Panc1 (cell line): ENCODE results near the gene ZNF48. TPM values are rescaled to one million over a fixed set of nuclear protein-coding genes. Genes with fewer than 3 reads are reported as not detected.
A peak's percentile ranks its signal among the peaks of the same experiment; 100 is the strongest.

Source experiments
- ATAC-seq: fragments of 200-7000 bp; cut with Tn5 transposase; 2 replicates; pipeline ENCODE4 v1.9.1; 2020; ENCODE audit warnings: mild to moderate bottlenecking, moderate library complexity
- BruUV-seq: library from RNA; stranded (reverse); fragments of 400-500 nt; replicated peaks from 2 replicates; lab custom pipeline; 2021; lab: Mats Ljungman, UMichigan
- CTCF ChIA-PET: fragments of 300-600 bp; sonication (Branson Sonifier 250); formaldehyde crosslinking; loops from one replicate; lab custom pipeline; 2022; ENCODE audit warnings: antibody characterized with exemption; lab: Charles Lee
- POLR2A ChIA-PET: fragments of 300-600 bp; sonication (Branson Sonifier 250); formaldehyde crosslinking; loops from one replicate; lab custom pipeline; 2022; ENCODE audit warnings: antibody characterized with exemption; lab: Charles Lee
- DNase-seq: peaks from one replicate; pipeline ENCODE4 v3.0.0-alpha.2; 2010; ENCODE audit warnings: low read depth, low spot score
- H3K27ac ChIP-seq: 2 replicates; pipeline ENCODE4 v1.5.1; 2011; ENCODE audit warnings: mild to moderate bottlenecking, low read length, inconsistent platforms
- H3K27me3 ChIP-seq: fragments of 200-500 bp; sonication (Bioruptor generic); 2 replicates; pipeline ENCODE4 v1.6.0; 2014; ENCODE audit warnings: low read length, inconsistent platforms; ENCODE audit not compliant: control insufficient read depth, insufficient read depth
- H3K36me3 ChIP-seq: fragments of 200-500 bp; sonication (Bioruptor generic); 2 replicates; pipeline ENCODE4 v1.5.1; 2014; ENCODE audit warnings: inconsistent platforms, mild to moderate bottlenecking, low read length, moderate library complexity; ENCODE audit not compliant: control insufficient read depth, insufficient read depth
- H3K4me1 ChIP-seq: 2 replicates; pipeline ENCODE4 v1.5.1; 2011; ENCODE audit warnings: inconsistent platforms, mild to moderate bottlenecking, low read length, moderate library complexity; ENCODE audit not compliant: control insufficient read depth, insufficient read depth
- H3K4me3 ChIP-seq, 2 experiments: 2 replicates each; pipeline ENCODE4 v1.5.1; 2011 to 2012; ENCODE audit warnings: low read depth in 2 of 2, low read length in 2 of 2, mild to moderate bottlenecking in 2 of 2, inconsistent platforms in 1 of 2, moderate library complexity in 1 of 2
- H3K9me3 ChIP-seq: fragments of 200-500 bp; sonication (Bioruptor generic); 2 replicates; pipeline ENCODE4 v1.5.1; 2014; ENCODE audit warnings: low read depth, mild to moderate bottlenecking, inconsistent platforms, low read length, moderate library complexity; ENCODE audit not compliant: control insufficient read depth, insufficient read depth
- CTCF ChIP-seq: fragments of 450-650 bp; IDR thresholded peaks from 2 replicates; pipeline ENCODE4 v1.5.1; 2017; ENCODE audit warnings: mild to moderate bottlenecking
- POLR2AphosphoS5 ChIP-seq: IDR thresholded peaks from 2 replicates; pipeline ENCODE4 v1.6.1; 2012; ENCODE audit warnings: mild to moderate bottlenecking, low read depth, low read length, moderate library complexity
- REST ChIP-seq, 2 experiments: IDR thresholded peaks; 2 replicates each; pipeline ENCODE4 v1.6.1; 2011 to 2012; ENCODE audit warnings: low read depth in 2 of 2, control low read depth in 1 of 2, low read length in 1 of 2, mild to moderate bottlenecking in 1 of 2, moderate library complexity in 1 of 2; ENCODE audit not compliant: insufficient read depth in 1 of 2
- SIN3A ChIP-seq: IDR thresholded peaks from 2 replicates; pipeline ENCODE4 v1.6.1; 2012; ENCODE audit warnings: low read depth, mild to moderate bottlenecking, low read length, moderate library complexity, borderline replicate concordance; ENCODE audit not compliant: insufficient read depth
- TCF7L2 ChIP-seq: IDR thresholded peaks from 2 replicates; pipeline ENCODE4 v1.6.1; 2011; ENCODE audit warnings: mild to moderate bottlenecking, low read depth, low read length, inconsistent platforms
- in situ Hi-C: cut with HindIII; loops from 2 replicates; pipeline ENCODE4 v1.10.0; 2016; ENCODE audit warnings: low sequenced_read_pairs, low pct_unique_long_range_greater_than_20kb
- intact Hi-C: fragments of 100-400 bp; cut with micrococcal nuclease; formaldehyde crosslinking; loops from one replicate; pipeline ENCODE4 v1.10.0; 2022; ENCODE audit not compliant: unreplicated experiment
- total RNA-seq: library from RNA; stranded (reverse); gene quantifications from one replicate; pipeline ENCODE4 v1.2.1, GENCODE V29; 2021; ENCODE audit not compliant: unreplicated experiment

The ZNF48 gene
- total RNA-seq, 1 experiment from 2014 or later: 16.6 TPM

- Histone ChIP-seq H3K36me3 (peaks cover 5% of the 10 kb centered on the region), H3K4me1 (peaks cover 28% of the 10 kb centered on the region), H3K27ac (no peak overlapping the region), H3K27me3 (no peaks in the 10 kb centered on the region), H3K9me3 (no peaks in the 10 kb centered on the region), H3K4me3 (no peak overlapping the region)
- ATAC-seq: no peak
- intact Hi-C loops (no loop called here), in situ Hi-C loops (no loop called here)
- POLR2A ChIA-PET: interaction anchor here (0.6 kb wide), 2 partner anchors 15 to 68 kb away, joined by 3 to 9 read pairs; no protein-coding TSS in a partner anchor
- CTCF ChIA-PET: no interaction called here
- TF ChIP-seq SIN3A: no peak
- no peak for TF ChIP-seq REST (IDR thresholded peaks at IDR 0.05; ENCODE audit: insufficient read depth in 1 of 2, low read depth in 2 of 2, low read length in 1 of 2)
- TF ChIP-seq TCF7L2: no peak
- TF ChIP-seq POLR2AphosphoS5: no peak
- TF ChIP-seq CTCF: no peak
- BruUV-seq: no TSS peak
- DNase-seq: no peak
These were observed 45.5 kb upstream of the ZNF48 start for GRCh38 chr16:30349675-30350074.

- H3K4me3 ChIP-seq: no peak overlapping the region
- no peaks in the 10 kb centered on the region for H3K9me3 ChIP-seq
- ATAC-seq (no peak), DNase-seq (no peak)
- intact Hi-C loops: no loop called here
- H3K27ac ChIP-seq: no peak overlapping the region
- peaks cover 28% of the 10 kb centered on the region for H3K4me1 ChIP-seq
- H3K36me3 ChIP-seq: peaks cover 5% of the 10 kb centered on the region
- peak; percentile 27; the same call in 1 of the 2 replicates for TF ChIP-seq POLR2AphosphoS5
- TF ChIP-seq TCF7L2: no peak
- no TSS peak for BruUV-seq
- no peaks in the 10 kb centered on the region for H3K27me3 ChIP-seq
- ChIA-PET POLR2A (interaction anchor here (0.5 to 0.6 kb wide), 2 partner anchors 15 kb away, joined by 3 to 9 read pairs; no protein-coding TSS in a partner anchor), CTCF (no interaction called here)
- in situ Hi-C loops: no loop called here
These were observed 44.9 kb upstream of the ZNF48 start for GRCh38 chr16:30350134-30350871.

GRCh38 chr16:30351001-30351441 is 44.2 kb upstream of the ZNF48 start:
- BruUV-seq: no TSS peak
- ATAC-seq (no peak), DNase-seq (no peak)
- Histone ChIP-seq H3K9me3 (no peaks in the 10 kb centered on the region), H3K27me3 (no peaks in the 10 kb centered on the region), H3K4me3 (no peak overlapping the region), H3K36me3 (peaks cover 5% of the 10 kb centered on the region), H3K4me1 (peaks cover 35% of the 10 kb centered on the region), H3K27ac (no peak overlapping the region)
- intact Hi-C loops (no loop called here), in situ Hi-C loops (no loop called here)
- TF ChIP-seq SIN3A (no peak), TCF7L2 (no peak), REST (IDR thresholded peaks at IDR 0.05; ENCODE audit: insufficient read depth in 1 of 2, low read depth in 2 of 2, low read length in 1 of 2) (no peak), CTCF (no peak), POLR2AphosphoS5 (no peak)
- ChIA-PET CTCF (no interaction called here), POLR2A (no interaction called here)
